GM21423 (cell line): ENCODE measurements around the gene MYOD1.

Experiments
- ATAC-seq: cut with Tn5 transposase; IDR thresholded peaks from one replicate; pipeline ENCODE4 v1.9.1; 2021; ENCODE audit warnings: mild to moderate bottlenecking, moderate library complexity; ENCODE audit not compliant: unreplicated experiment

Gene MYOD1

GRCh38 chr11:17719028-17719937, at the start of gene MYOD1:
Gene MYOD1 (plus strand): TSS chr11:17719571. CDS start chr11:17719783, 212 bp downstream.
- ATAC-seq, result no peak

- ATAC-seq, result no peak
These were observed 46.9 kb upstream of the MYOD1 start for GRCh38 chr11:17672469-17672868.

- no peak for ATAC-seq
These were observed 45.4 kb upstream of the MYOD1 start for GRCh38 chr11:17673951-17674350.

- ATAC-seq, result no peak
These were observed 36.5 kb upstream of the MYOD1 start for GRCh38 chr11:17682848-17683247.

- ATAC-seq, result no peak
These were observed 35.8 kb upstream of the MYOD1 start for GRCh38 chr11:17683377-17684161.

GRCh38 chr11:17684550-17684949, 34.8 kb upstream of the MYOD1 start:
- no peak for ATAC-seq

GRCh38 chr11:17686231-17686980, 33.0 kb upstream of the MYOD1 start:
- ATAC-seq, result no peak

- no peak for ATAC-seq
These were observed 31.3 kb upstream of the MYOD1 start for GRCh38 chr11:17687946-17688670.

GRCh38 chr11:17691550-17691949, 27.8 kb upstream of the MYOD1 start:
- ATAC-seq, result no peak

- no peak for ATAC-seq
These were observed 27.4 kb upstream of the MYOD1 start for GRCh38 chr11:17691976-17692375.

- ATAC-seq, result no peak
These were observed 26.4 kb upstream of the MYOD1 start for GRCh38 chr11:17692931-17693330.

- ATAC-seq, result no peak
These were observed 25.8 kb upstream of the MYOD1 start for GRCh38 chr11:17693531-17693930.

GRCh38 chr11:17694494-17695110, 24.8 kb upstream of the MYOD1 start:
- no peak for ATAC-seq

- ATAC-seq, result no peak
These were observed 23.6 kb upstream of the MYOD1 start for GRCh38 chr11:17695454-17696441.

- ATAC-seq, result no peak
These were observed 22.6 kb upstream of the MYOD1 start for GRCh38 chr11:17696741-17697140.

- no peak for ATAC-seq
These were observed 22.0 kb upstream of the MYOD1 start for GRCh38 chr11:17697175-17697949.

- ATAC-seq, result no peak
These were observed 19.9 kb upstream of the MYOD1 start for GRCh38 chr11:17699147-17700114.
